WTC11 (cell line): Measurements from ENCODE around the gene COQ2.

Experiments used
- GABPB1 ChIP-seq: sonication (generic); formaldehyde crosslinking; IDR thresholded peaks from 2 replicates; pipeline ENCODE4 v1.8.1; 2023; ENCODE audit warnings: mild to moderate bottlenecking, missing genetic modification reagents
- TF ChIP-seq, protein P1 (sequence below): fragments of 200-600 bp; IDR thresholded peaks from 2 replicates; pipeline ENCODE4 v1.8.0; 2022; ENCODE audit warnings: antibody characterized with exemption

DNA sequence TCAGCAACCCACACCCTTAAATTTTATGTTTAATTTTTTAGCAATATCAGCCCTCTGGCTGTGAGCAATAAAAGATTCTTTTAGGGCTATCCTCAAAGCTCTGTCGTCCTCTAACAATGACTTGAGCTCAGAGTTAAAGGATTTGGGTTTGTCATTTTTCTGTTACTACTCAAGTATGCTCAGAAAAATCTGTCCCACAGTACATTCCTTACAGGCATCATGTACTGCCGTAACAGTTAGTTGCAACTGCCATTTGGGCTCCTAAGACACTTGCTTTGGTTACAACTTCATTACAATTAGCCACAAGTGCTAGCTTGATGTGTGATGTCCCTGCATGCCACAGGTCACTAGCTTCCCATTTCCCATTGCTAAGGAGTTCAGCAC is 33.2 kb downstream of the COQ2 start:
- TF ChIP-seq, protein P1, sequence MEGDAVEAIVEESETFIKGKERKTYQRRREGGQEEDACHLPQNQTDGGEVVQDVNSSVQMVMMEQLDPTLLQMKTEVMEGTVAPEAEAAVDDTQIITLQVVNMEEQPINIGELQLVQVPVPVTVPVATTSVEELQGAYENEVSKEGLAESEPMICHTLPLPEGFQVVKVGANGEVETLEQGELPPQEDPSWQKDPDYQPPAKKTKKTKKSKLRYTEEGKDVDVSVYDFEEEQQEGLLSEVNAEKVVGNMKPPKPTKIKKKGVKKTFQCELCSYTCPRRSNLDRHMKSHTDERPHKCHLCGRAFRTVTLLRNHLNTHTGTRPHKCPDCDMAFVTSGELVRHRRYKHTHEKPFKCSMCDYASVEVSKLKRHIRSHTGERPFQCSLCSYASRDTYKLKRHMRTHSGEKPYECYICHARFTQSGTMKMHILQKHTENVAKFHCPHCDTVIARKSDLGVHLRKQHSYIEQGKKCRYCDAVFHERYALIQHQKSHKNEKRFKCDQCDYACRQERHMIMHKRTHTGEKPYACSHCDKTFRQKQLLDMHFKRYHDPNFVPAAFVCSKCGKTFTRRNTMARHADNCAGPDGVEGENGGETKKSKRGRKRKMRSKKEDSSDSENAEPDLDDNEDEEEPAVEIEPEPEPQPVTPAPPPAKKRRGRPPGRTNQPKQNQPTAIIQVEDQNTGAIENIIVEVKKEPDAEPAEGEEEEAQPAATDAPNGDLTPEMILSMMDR, result no peak
- TF ChIP-seq GABPB1 (CRISPR knock-in tag), result no peak
